ENCODE results near the gene NUP62CL.

GRCh38 chrX:107213477-107213876 is 7.2 kb upstream of the NUP62CL start:
- no peak for TF ChIP-seq CTCF (IDR thresholded peaks at IDR 0.05)
- no peak for TF ChIP-seq EZH2 (IDR thresholded peaks at IDR 0.05; ENCODE audit: borderline replicate concordance, insufficient read depth, low read depth, low read length, poor library complexity, severe bottlenecking)

All from B cell (primary cell).